Measurements from ENCODE around the gene GCNT1.
"Not testable (repeated sequence)": the region's sequence is repeated elsewhere in the genome, so short reads cannot be mapped to it uniquely, and the experiment has no call there.

Gene GCNT1

DNA sequence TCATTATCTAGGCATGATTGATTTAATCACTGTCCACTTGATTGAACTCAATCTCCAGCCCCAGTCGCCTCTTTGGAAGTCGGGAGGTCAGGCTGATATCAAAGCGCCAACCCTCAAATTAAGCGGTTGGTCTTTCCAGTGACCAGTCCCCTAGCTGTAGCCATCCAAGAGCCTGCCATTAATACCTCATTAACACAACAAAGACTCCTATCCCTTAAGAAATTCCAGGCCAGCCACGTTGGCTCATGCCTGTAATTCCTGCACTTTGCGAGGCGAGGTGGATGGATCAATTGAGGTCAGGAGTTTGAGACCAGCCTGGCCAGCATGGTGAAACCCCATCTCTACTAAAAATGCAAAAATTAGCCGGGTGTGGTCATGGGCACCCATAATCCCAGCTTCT is 27.4 kb upstream of the GCNT1 start:
- DNase-seq = no peak
- H3K36me3 Mint-ChIP-seq (ENCODE audit: insufficient read depth) = no peaks in the 10 kb centered on the region
- peaks cover 6 to 11% of the 10 kb centered on the region in 2 donors for H3K27me3 Mint-ChIP-seq
- H3K4me3 Mint-ChIP-seq = no peak overlapping the region
- no peaks in the 10 kb centered on the region for H3K9me3 Mint-ChIP-seq
- no peak for ATAC-seq (replicated peaks)
- no peaks in the 10 kb centered on the region for H3K4me1 Mint-ChIP-seq (ENCODE audit: low read depth in 2 of 2)
- no peak overlapping the region for H3K27ac Mint-ChIP-seq

DNA sequence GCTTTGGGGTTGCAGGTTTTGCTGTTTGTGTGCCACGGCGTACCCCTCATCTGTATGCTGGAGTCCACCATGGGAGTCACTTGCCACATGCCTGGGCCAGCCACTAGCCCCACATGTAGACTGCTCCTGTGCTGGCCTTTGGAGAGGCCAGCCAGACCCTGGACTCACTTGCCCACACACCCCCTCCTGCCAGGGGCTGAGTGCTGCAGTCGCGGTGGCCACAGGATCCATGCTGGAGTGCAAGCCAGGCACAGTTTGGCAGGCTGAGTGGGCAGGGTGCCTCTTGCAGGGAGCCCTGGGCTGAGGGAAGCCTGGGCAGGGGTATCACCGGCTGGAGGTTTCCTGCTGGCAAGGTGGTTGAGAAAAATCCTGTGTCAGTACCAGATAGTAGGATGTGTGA is 25.6 kb upstream of the GCNT1 start:
- Mint-ChIP-seq H3K27ac (no peak overlapping the region), H3K27me3 (peaks cover 6 to 11% of the 10 kb centered on the region in 2 donors), H3K4me3 (no peak overlapping the region), H3K9me3 (no peaks in the 10 kb centered on the region), H3K36me3 (ENCODE audit: insufficient read depth) (no peaks in the 10 kb centered on the region), H3K4me1 (ENCODE audit: low read depth in 2 of 2) (no peaks in the 10 kb centered on the region)
- ATAC-seq (replicated peaks) (no peak), DNase-seq (no peak)

DNA sequence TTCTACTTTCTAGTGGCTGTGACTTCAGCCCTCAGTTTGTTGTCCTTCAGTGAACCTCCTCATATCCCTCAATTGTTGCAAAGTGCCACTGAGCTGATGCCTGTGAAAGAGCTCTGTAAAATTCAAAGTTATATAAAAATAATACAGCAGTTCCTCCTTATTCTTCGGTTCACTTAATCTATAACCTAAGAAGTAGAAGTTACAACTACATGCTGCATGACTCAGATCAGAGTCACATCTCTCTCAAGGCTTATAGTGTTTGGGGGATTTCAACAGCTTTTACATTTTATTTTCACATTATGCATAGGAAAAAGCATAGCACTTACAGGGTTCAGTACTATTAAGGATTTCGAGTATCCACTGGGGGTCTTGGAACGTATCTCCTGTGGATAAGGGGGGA is 25.1 kb upstream of the GCNT1 start:
- H3K4me3 Mint-ChIP-seq = no peak overlapping the region
- no peaks in the 10 kb centered on the region for H3K9me3 Mint-ChIP-seq
- ATAC-seq (replicated peaks) (no peak), DNase-seq (no peak)
- H3K27me3 Mint-ChIP-seq = peaks cover 6 to 11% of the 10 kb centered on the region in 2 donors
- no peak overlapping the region for H3K27ac Mint-ChIP-seq
- no peaks in the 10 kb centered on the region for H3K36me3 Mint-ChIP-seq (ENCODE audit: insufficient read depth)
- H3K4me1 Mint-ChIP-seq (ENCODE audit: low read depth in 2 of 2) = no peaks in the 10 kb centered on the region

DNA sequence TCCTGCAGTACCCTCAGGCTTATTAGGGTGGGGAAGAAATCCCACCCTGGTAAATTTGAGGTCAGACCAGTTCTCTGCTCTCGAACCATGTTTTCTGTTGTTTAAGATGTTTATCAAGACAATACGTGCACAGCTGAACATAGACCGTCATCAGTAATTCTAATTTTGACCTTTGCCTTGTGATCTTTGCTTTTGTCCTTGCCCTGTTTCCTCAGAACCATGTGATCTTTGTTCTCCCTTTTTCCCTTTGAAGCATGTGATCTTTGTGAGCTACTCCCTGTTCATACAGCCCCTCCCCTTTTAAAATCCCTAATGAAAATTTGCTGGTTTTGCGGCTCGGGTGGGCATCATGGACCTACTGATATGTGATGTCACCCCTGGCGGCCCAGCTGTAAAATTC is 24.1 kb upstream of the GCNT1 start:
- not testable (repeated sequence) for H3K9me3 Mint-ChIP-seq; DNase-seq; H3K36me3 Mint-ChIP-seq (ENCODE audit: insufficient read depth); ATAC-seq (replicated peaks); H3K27ac Mint-ChIP-seq; H3K4me3 Mint-ChIP-seq; H3K4me1 Mint-ChIP-seq (ENCODE audit: low read depth in 2 of 2)
- H3K27me3 Mint-ChIP-seq = peaks cover 6 to 11% of the 10 kb centered on the region in 2 donors

DNA sequence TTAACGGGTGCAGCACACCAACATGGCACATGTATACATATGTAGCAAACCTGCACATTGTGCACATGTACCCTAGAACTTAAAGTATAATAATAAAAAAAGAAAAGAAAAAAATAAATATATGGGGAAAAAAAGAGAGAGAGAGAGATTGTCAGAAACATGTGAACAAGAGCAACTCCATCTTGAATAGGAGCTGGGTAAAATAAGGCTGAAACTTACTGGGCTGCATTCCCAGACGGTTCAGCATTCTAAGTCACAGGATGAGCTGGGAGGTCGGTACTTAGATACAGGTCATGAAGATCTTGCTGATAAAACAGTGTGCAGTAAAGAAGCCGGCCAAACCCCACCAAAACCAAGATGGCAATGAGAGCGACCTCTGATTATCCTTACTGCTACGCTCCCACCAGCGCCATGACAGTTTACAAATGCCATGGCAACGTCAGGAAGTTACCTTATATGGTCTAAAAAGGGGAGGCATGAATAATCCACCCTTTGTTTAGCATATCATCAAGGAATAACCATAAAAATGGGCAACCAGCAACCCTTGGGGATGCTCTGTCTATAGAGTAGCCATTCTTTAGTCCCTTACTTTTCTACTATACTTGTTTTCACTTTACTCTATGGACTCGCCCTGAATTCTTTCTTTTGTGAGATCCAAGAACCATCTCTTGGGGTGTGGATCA is 21.8 kb upstream of the GCNT1 start:
- not testable (repeated sequence) for ATAC-seq (replicated peaks); H3K4me1 Mint-ChIP-seq (ENCODE audit: low read depth in 2 of 2); DNase-seq; H3K36me3 Mint-ChIP-seq (ENCODE audit: insufficient read depth); H3K27ac Mint-ChIP-seq; H3K4me3 Mint-ChIP-seq; H3K9me3 Mint-ChIP-seq
- peaks cover 6 to 19% of the 10 kb centered on the region in 2 donors for H3K27me3 Mint-ChIP-seq

DNA sequence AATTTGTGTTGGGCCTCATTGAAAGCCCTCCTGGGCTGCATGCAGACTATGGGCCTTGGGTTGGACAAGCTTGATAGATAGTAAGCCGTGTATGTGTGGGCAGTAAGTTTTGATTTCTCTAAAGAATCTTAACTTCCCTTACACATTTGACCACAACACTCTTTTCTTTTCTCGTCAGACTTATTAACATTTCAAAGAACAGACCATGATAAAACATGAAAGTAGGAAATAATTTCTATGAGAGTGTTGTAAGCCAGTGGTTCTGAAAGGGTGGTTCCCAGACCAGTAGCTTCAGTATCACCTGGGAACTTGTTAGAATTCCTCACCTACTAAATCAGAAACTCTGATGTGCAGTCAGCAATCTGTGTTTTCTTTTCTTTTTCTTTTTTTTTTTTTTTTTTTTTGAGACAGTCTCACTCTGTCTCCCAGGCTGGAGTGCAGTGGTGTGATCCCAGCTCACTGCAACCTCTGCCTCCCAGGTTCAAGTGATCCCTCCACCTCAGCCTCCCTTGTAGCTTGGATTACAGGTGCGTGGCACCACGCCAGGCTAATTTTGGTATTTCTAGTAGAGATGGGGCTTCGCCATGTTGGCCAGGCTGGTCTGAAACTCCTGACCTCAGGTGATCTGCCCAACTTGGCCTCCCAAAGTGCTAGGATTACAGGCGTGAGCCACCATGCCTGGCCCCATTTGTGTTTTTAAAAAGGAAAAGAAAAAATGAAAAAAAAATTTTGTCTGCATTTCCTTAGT is 20.0 kb upstream of the GCNT1 start:
- Mint-ChIP-seq H3K27ac (no peak overlapping the region), H3K4me1 (ENCODE audit: low read depth in 2 of 2) (peaks cover 3 to 8% of the 10 kb centered on the region in 2 donors), H3K27me3 (peaks cover 6 to 8% of the 10 kb centered on the region in 2 donors), H3K4me3 (no peak overlapping the region), H3K9me3 (no peaks in the 10 kb centered on the region), H3K36me3 (ENCODE audit: insufficient read depth) (no peaks in the 10 kb centered on the region)
- DNase-seq = no peak
- ATAC-seq (replicated peaks) = no peak

DNA sequence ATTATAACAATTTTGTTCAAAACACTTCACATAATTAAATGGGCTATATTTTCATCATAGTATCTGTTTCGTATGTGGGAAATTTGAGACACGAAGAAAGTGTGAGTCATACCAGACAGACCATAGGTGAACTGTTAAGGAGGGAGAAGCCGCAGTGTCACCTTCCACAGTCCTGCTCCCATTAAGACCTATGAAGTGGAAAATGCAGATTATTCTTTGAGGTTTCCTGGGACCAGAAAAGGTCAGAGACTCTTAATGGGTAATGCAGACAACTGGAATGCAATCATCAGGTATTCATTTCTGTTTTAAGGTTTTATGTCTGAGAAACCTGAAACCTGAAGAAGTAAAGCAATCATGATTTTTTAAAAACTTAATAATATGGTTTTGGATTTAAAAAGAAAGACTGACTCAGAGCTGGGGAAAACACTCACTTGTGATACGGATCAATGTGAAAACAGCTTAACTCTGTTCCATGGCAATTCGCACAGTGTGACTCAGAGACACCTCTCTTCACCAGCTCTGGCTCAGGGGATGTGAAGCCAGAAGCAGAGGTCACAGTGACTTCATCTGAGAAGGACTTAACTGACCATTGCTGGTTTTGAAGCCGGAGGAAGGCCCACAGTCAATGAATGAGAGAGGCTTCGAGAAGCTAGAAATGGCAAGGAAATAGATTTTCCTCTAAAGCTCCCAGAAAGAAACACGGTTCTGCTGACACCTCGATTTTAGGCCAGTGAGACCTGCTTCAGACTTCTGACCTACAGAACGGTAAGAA is 17.2 kb upstream of the GCNT1 start:
- Mint-ChIP-seq H3K4me1 (ENCODE audit: low read depth in 2 of 2) (peaks cover 3 to 8% of the 10 kb centered on the region in 2 donors), H3K36me3 (ENCODE audit: insufficient read depth) (no peaks in the 10 kb centered on the region), H3K27ac (no peak overlapping the region), H3K9me3 (no peaks in the 10 kb centered on the region), H3K4me3 (no peak overlapping the region), H3K27me3 (peaks cover 0 to 8% of the 10 kb centered on the region in 2 donors)
- ATAC-seq (replicated peaks) = peak; percentile 31
- DNase-seq = no peak

DNA sequence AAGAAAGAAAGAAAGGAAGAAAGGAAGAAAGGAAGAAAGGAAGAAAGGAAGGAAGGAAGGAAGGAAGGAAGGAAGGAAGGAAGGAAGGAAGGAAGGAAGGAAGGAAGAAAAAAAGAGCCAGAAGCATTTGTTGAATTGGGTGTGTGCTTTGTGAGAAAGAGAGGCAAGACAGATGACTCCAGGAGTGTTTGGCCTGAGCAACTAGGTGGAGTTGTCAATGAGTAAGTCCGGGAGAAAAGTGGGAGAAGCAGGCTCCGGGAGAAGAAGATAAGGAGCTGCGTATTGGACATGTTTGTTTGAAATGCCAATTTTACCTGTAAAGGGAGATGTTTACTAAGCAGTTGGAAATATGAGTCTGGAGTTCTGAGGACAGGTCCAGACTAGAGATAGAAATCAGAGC is 15.1 kb upstream of the GCNT1 start:
- peaks cover 5 to 8% of the 10 kb centered on the region in 2 donors for H3K4me1 Mint-ChIP-seq (ENCODE audit: low read depth in 2 of 2)

DNA sequence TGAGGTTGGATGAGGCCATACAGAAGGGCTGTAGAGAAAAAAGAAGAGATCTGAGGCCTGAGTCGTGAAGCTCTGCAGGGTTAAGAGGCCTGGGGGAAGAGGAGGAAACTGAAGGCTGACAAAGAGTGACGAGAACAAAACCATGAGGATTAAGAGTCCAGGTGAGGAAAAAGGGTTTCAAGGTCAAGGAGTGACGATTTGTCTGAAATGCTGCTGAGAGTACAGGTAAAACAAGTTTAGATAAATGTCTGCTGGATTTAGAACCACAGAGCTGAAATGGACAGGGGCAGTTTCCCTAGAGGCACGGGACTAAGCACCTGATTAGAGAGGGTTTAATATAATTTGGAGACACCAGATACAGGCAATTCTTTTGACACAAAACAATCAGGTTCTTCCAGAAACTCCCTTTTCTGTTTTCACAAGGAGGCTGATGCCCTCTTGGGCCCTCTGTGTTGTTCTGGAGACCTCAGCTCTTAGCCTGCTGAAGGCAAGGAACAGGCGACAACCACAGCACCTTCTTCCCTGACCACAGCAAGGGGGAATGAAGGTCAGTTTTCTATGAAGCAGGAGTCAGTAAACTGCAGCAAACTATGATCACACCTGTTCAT is 14.6 kb upstream of the GCNT1 start:
- no peak for DNase-seq
- H3K4me3 Mint-ChIP-seq = no peak overlapping the region
- H3K27ac Mint-ChIP-seq = peak overlapping the region in 1 of 2 donors; percentile 2
- no peaks in the 10 kb centered on the region for H3K36me3 Mint-ChIP-seq (ENCODE audit: insufficient read depth)
- H3K4me1 Mint-ChIP-seq (ENCODE audit: low read depth in 2 of 2) = peaks cover 5 to 8% of the 10 kb centered on the region in 2 donors
- peaks cover 0 to 8% of the 10 kb centered on the region in 2 donors for H3K27me3 Mint-ChIP-seq
- no peaks in the 10 kb centered on the region for H3K9me3 Mint-ChIP-seq
- ATAC-seq (replicated peaks) = no peak

More for the DNA sequence above, 15.1 kb upstream of the GCNT1 start:
- DNase-seq (no peak), ATAC-seq (replicated peaks) (no peak)
- H3K9me3 Mint-ChIP-seq = no peaks in the 10 kb centered on the region
- H3K4me3 Mint-ChIP-seq = no peak overlapping the region
- no peaks in the 10 kb centered on the region for H3K36me3 Mint-ChIP-seq (ENCODE audit: insufficient read depth)
- peak overlapping the region in 1 of 2 donors; percentile 2 for H3K27ac Mint-ChIP-seq
- peaks cover 0 to 8% of the 10 kb centered on the region in 2 donors for H3K27me3 Mint-ChIP-seq

DNA sequence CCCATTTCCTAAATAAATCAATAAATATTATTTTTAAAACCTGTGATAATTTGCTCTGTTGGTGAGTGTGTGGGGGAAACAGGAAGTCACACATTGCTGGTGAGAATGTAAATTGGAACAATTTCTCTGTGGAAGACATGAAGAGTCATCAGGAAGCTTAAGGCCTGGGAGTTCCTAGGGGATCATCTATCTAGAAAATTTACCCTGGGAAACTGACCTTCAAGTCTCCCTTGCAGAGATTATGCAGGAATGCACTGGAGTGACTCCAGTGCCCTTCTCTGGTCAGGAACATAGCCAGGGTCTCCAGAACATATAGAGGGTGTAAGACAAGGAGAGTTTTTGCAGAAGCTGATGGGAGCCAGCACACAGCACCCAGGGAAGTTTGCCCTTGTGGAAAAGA is 13.0 kb upstream of the GCNT1 start:
- no peaks in the 10 kb centered on the region for H3K36me3 Mint-ChIP-seq (ENCODE audit: insufficient read depth)
- H3K4me1 Mint-ChIP-seq (ENCODE audit: low read depth in 2 of 2) = peaks cover 2 to 8% of the 10 kb centered on the region in 2 donors
- H3K27me3 Mint-ChIP-seq = no peaks in the 10 kb centered on the region
- ATAC-seq (replicated peaks) (no peak), DNase-seq (no peak)
- no peak overlapping the region for H3K4me3 Mint-ChIP-seq
- H3K9me3 Mint-ChIP-seq = no peaks in the 10 kb centered on the region
- H3K27ac Mint-ChIP-seq = no peak overlapping the region

DNA sequence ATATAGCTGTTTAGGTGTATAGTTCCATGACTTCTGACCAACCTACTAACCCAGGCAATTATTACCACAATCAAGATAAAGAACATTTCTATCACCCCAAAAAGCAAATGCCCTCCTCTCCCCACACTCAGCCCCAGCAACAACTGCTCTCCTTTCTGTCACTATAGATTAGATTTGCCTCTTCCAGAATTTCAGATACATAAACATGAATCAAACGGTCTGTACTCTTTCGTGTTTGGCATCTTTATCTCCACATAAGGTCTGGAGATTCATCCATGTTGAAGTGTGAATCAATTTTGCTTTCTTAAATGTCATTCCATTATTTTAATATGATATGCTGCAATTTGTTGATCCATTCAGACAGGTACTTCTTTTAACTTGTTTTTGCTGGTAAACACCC is 10.5 kb upstream of the GCNT1 start:
- Mint-ChIP-seq H3K9me3 (no peaks in the 10 kb centered on the region), H3K27ac (no peak overlapping the region)

DNA sequence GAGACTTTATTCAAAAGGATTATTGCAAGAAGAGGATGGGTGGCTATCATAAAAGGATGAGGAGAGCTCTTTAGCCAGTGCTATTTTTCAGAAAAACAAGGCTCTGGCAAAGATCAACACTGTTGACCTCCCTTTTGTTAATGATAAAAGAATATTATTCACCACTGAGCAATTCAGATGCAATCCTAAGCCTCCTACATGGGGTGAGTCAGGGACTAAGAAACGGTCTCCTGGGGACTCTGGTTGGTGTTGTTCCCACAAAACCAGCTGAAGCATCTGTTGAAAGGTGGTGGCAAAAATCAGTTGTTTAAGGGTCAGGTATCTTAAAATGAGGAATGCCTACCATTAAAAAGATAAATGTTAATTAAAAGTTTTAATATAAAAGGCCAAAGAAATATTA is 7.7 kb upstream of the GCNT1 start:
- no peak for DNase-seq
- no peak overlapping the region for H3K4me3 Mint-ChIP-seq
- H3K4me1 Mint-ChIP-seq (ENCODE audit: low read depth in 2 of 2) = peaks cover 3 to 4% of the 10 kb centered on the region in 2 donors
- H3K36me3 Mint-ChIP-seq (ENCODE audit: insufficient read depth) = no peaks in the 10 kb centered on the region
- H3K27ac Mint-ChIP-seq = no peak overlapping the region
- no peaks in the 10 kb centered on the region for H3K9me3 Mint-ChIP-seq
- no peak for ATAC-seq (replicated peaks)
- no peaks in the 10 kb centered on the region for H3K27me3 Mint-ChIP-seq

More for the DNA sequence above, 10.5 kb upstream of the GCNT1 start:
- Mint-ChIP-seq H3K27me3 (no peaks in the 10 kb centered on the region), H3K4me3 (no peak overlapping the region), H3K36me3 (ENCODE audit: insufficient read depth) (no peaks in the 10 kb centered on the region), H3K4me1 (ENCODE audit: low read depth in 2 of 2) (peaks cover 0 to 2% of the 10 kb centered on the region in 2 donors)
- ATAC-seq (replicated peaks) = no peak
- DNase-seq = no peak

DNA sequence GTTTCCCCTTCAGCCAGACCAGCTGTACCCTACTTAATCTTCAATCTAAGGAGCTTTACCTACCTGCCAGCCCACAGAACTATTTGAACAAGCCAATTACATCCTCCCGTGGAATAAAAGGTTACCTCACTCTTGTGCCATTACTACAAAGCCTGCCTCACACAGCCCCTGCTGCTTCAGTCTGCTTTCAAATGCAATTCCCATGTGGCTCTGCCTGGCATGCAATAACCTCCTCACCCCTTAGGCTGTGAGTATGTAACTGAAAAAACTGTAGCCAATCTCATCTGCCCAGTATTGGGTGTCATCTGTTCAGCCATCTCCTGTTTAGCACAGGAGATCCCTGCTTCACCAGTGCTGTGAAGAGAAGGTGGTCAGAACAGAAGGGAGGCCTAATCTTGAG is 6.1 kb upstream of the GCNT1 start:
- no peak overlapping the region for H3K4me3 Mint-ChIP-seq
- H3K27me3 Mint-ChIP-seq = no peaks in the 10 kb centered on the region
- no peak for ATAC-seq (replicated peaks)
- H3K36me3 Mint-ChIP-seq (ENCODE audit: insufficient read depth) = no peaks in the 10 kb centered on the region
- no peak overlapping the region for H3K27ac Mint-ChIP-seq
- H3K4me1 Mint-ChIP-seq (ENCODE audit: low read depth in 2 of 2) = peaks cover 7% of the 10 kb centered on the region in 2 donors
- no peaks in the 10 kb centered on the region for H3K9me3 Mint-ChIP-seq
- no peak for DNase-seq
